Parathyroid adenoma (tissue), 2 donors: Measurements from ENCODE around the gene SUMF1.

Source experiments
- H2AFZ ChIP-seq: fragments of 300-600 bp; sonication (generic); one replicate; pipeline ENCODE4 v1.7.0; 2017; ENCODE audit warnings: antibody characterized with exemption, mild to moderate bottlenecking
- H3K27ac ChIP-seq: fragments of 300-600 bp; sonication (generic); one replicate; pipeline ENCODE4 v1.7.0; 2017
- H3K27me3 ChIP-seq: fragments of 300-600 bp; sonication (generic); one replicate; pipeline ENCODE4 v1.7.0; 2017; ENCODE audit warnings: low read length; ENCODE audit not compliant: control insufficient read depth, insufficient read depth
- H3K36me3 ChIP-seq: fragments of 300-600 bp; sonication (generic); one replicate; pipeline ENCODE4 v1.7.0; 2017; ENCODE audit warnings: low read length; ENCODE audit not compliant: control insufficient read depth, insufficient read depth
- H3K4me1 ChIP-seq: fragments of 300-600 bp; sonication (generic); one replicate; pipeline ENCODE4 v1.7.0; 2017; ENCODE audit warnings: control low read depth
- H3K4me2 ChIP-seq: fragments of 300-600 bp; sonication (generic); one replicate; pipeline ENCODE4 v1.7.0; 2017; ENCODE audit warnings: low read length
- H3K4me3 ChIP-seq: fragments of 300-600 bp; sonication (generic); one replicate; pipeline ENCODE4 v1.7.0; 2017; ENCODE audit warnings: low read depth, low read length
- H3K79me2 ChIP-seq: fragments of 300-600 bp; sonication (generic); one replicate; pipeline ENCODE4 v1.7.0; 2017; ENCODE audit warnings: control low read depth
- H3K9ac ChIP-seq: fragments of 300-600 bp; sonication (generic); one replicate; pipeline ENCODE4 v1.7.0; 2017; ENCODE audit warnings: mild to moderate bottlenecking
- H3K9me3 ChIP-seq: fragments of 300-600 bp; sonication (generic); one replicate; pipeline ENCODE4 v1.7.0; 2017; ENCODE audit warnings: low read length; ENCODE audit not compliant: control insufficient read depth
- TF ChIP-seq, protein P1 (sequence below): fragments of 300-600 bp; sonication (generic); IDR thresholded peaks from one replicate; pipeline ENCODE4 v1.7.0; 2017; ENCODE audit warnings: antibody characterized with exemption, mild to moderate bottlenecking
- donor health status: primary hyperparathyroidism.

Gene SUMF1

GRCh38 chr3:4340411-4341335 is 126.4 kb downstream of the SUMF1 start:
- H3K36me3 ChIP-seq: no peaks in the 10 kb centered on the region
- no peak overlapping the region for H2AFZ ChIP-seq
- H3K4me3 ChIP-seq: no peak overlapping the region
- no peaks in the 10 kb centered on the region for H3K9me3 ChIP-seq
- H3K79me2 ChIP-seq: no peaks in the 10 kb centered on the region
- H3K27ac ChIP-seq: no peak overlapping the region
- TF ChIP-seq, protein P1, sequence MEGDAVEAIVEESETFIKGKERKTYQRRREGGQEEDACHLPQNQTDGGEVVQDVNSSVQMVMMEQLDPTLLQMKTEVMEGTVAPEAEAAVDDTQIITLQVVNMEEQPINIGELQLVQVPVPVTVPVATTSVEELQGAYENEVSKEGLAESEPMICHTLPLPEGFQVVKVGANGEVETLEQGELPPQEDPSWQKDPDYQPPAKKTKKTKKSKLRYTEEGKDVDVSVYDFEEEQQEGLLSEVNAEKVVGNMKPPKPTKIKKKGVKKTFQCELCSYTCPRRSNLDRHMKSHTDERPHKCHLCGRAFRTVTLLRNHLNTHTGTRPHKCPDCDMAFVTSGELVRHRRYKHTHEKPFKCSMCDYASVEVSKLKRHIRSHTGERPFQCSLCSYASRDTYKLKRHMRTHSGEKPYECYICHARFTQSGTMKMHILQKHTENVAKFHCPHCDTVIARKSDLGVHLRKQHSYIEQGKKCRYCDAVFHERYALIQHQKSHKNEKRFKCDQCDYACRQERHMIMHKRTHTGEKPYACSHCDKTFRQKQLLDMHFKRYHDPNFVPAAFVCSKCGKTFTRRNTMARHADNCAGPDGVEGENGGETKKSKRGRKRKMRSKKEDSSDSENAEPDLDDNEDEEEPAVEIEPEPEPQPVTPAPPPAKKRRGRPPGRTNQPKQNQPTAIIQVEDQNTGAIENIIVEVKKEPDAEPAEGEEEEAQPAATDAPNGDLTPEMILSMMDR: no peak
- H3K4me1 ChIP-seq: no peaks in the 10 kb centered on the region
- H3K9ac ChIP-seq: no peak overlapping the region
- no peaks in the 10 kb centered on the region for H3K27me3 ChIP-seq
- H3K4me2 ChIP-seq: no peak overlapping the region

- H3K9ac ChIP-seq: no peak overlapping the region
- no peak overlapping the region for H2AFZ ChIP-seq
- no peaks in the 10 kb centered on the region for H3K4me1 ChIP-seq
- no peaks in the 10 kb centered on the region for H3K27me3 ChIP-seq
- no peak overlapping the region for H3K4me3 ChIP-seq
- H3K9me3 ChIP-seq: no peaks in the 10 kb centered on the region
- no peaks in the 10 kb centered on the region for H3K36me3 ChIP-seq
- TF ChIP-seq, protein P1: no peak
- H3K4me2 ChIP-seq: no peak overlapping the region
- no peak overlapping the region for H3K27ac ChIP-seq
- H3K79me2 ChIP-seq: no peaks in the 10 kb centered on the region
Measured at GRCh38 chr3:4340077-4340410, 127.0 kb downstream of the SUMF1 start.

- H3K4me1 ChIP-seq: no peaks in the 10 kb centered on the region
- H3K36me3 ChIP-seq: no peaks in the 10 kb centered on the region
- TF ChIP-seq, protein P1: no peak
Measured at GRCh38 chr3:4338751-4339150, 128.3 kb downstream of the SUMF1 start.

GRCh38 chr3:4336850-4337546 is 130.1 kb downstream of the SUMF1 start:
- no peak overlapping the region for H3K4me2 ChIP-seq
- no peaks in the 10 kb centered on the region for H3K79me2 ChIP-seq
- no peaks in the 10 kb centered on the region for H3K36me3 ChIP-seq
- H3K27me3 ChIP-seq: no peaks in the 10 kb centered on the region
- no peaks in the 10 kb centered on the region for H3K9me3 ChIP-seq
- H3K9ac ChIP-seq: no peak overlapping the region
- H3K27ac ChIP-seq: no peak overlapping the region
- TF ChIP-seq, protein P1: no peak
- H3K4me1 ChIP-seq: no peaks in the 10 kb centered on the region
- no peak overlapping the region for H2AFZ ChIP-seq
- H3K4me3 ChIP-seq: no peak overlapping the region

More at GRCh38 chr3:4338751-4339150, 128.3 kb downstream of the SUMF1 start:
- H3K4me3 ChIP-seq: no peak overlapping the region
- H3K27ac ChIP-seq: no peak overlapping the region
- H3K9me3 ChIP-seq: no peaks in the 10 kb centered on the region
- no peak overlapping the region for H3K4me2 ChIP-seq
- no peaks in the 10 kb centered on the region for H3K27me3 ChIP-seq
- no peak overlapping the region for H2AFZ ChIP-seq
- no peaks in the 10 kb centered on the region for H3K79me2 ChIP-seq
- no peak overlapping the region for H3K9ac ChIP-seq
